GM15510 (cell line): ENCODE data around the gene LYPLAL1.

ENCODE experiments used
- POLR2A ChIP-seq: IDR thresholded peaks from 3 replicates; pipeline ENCODE4 v1.6.1; 2011; ENCODE audit warnings: borderline replicate concordance; ENCODE audit not compliant: insufficient read length; ENCODE audit errors: extremely low read depth

The LYPLAL1 gene

DNA sequence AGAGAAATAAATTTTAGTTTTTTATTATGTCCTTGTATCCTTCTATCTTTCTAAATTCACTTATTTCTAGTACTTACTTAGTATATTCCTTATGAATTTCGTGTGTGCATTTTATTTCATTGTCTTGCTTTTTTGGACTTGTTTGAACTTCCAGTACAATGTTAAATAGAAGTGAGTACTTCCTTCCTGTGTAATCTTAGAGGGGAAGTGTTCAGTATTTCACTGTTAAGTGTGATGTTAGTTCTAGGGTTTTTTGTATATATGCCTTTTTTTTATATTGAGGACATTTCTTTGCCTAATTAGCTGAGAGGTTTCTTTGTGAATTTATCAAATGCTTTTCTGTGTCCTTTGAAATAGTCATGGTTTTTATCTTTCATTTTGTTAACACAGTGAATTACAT, 10.7 kb downstream of the LYPLAL1 start:
- TF ChIP-seq POLR2A, result no peak

DNA sequence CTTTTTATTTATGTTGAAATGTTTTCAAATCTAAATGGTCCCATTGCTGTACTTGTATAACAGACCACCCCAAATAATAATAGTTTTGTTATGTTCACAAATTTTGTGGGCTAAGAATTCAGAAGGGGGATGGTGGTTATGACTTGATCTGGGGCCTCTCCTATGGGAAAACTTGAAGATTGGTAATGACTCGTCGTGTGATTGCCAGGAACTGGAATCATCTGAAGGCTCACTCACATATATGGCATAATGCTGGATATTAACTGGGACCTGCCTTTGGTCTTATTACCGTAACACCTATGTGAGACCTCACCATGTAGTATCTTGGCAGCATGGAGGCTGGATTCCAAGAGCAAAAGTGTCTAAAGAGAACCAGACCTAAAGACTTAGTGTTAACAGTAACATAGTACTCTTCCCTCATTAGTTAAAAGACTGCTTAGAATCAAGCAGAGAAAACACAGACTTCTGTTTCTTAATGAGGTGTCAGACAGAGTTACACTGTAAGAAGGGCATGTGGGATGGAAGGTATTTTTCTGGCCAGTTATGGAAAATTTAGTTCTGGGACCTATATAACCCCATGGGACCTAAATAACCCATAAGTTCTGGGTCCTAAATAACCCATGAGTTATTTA, 11.9 kb downstream of the LYPLAL1 start:
- no peak for TF ChIP-seq POLR2A

DNA sequence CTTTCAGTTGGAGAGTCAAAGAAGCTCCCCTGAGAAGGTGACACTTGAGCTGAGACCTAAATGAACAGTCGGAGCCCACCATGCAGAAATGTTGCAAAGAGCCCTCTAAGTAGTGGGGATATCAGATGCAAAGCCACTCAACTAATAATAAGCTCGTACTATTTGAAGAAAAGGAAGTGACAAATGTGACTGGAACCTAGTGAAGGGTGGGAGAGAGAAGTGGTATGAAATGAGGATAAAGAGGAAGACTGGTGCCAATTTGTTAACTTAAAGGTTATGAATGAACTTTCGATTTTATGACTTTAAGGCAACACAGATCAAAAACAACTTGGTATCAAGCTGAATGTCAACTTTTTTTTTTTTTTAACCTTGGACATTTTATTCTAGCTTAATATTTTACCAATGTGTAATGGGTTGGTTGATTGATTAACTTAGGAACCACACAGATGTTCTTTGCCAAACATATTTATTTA, 14.7 kb downstream of the LYPLAL1 start:
- TF ChIP-seq POLR2A, result no peak

DNA sequence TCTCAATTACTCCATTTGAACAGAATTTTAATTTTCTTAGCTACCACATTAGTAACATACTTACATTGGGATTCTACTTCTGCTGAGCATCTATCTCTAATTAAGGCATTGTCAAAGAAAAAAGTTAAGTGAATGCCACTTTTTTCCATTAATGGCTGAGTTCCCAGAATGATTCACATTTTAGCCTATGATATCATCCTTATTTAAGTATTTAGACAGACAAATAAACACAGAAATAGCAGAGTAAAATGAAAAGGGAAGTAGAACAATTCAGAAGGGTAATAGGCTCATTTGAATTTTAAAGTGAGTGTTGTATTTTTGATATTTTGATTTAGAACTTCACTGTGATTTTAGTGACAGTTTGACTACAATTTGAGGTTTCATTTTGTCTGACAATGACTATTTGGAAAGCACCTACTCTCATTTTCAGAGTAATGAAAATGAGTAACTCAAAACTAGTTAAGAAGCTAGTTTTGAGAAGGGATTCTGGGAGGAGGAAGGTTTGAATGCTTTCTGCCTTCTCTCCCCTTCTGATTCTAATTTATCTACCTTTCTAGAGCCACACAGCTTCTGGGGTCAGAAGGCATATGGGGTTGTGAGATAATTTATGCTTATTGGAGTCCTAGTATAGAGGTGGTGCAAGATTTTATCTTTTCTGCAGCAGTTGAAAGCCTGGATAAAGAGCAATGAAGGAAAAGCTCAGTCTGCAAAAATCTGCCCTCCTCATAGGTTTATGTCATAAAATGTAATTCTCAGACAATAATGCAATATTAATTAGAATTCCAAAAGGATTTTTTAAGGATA, 15.5 kb downstream of the LYPLAL1 start:
- TF ChIP-seq POLR2A, result no peak

- TF ChIP-seq POLR2A, result no peak
Observed at GRCh38 chr1:219189952-219190351, 16.3 kb downstream of the LYPLAL1 start.

GRCh38 chr1:219190605-219191004, 16.9 kb downstream of the LYPLAL1 start:
- no peak for TF ChIP-seq POLR2A

GRCh38 chr1:219201656-219202055, 28.0 kb downstream of the LYPLAL1 start:
- no peak for TF ChIP-seq POLR2A

- TF ChIP-seq POLR2A, result no peak
Observed at GRCh38 chr1:219202567-219202966, 28.9 kb downstream of the LYPLAL1 start.

GRCh38 chr1:219206350-219206749, 32.7 kb downstream of the LYPLAL1 start:
- no peak for TF ChIP-seq POLR2A

GRCh38 chr1:219209578-219209977, 35.9 kb downstream of the LYPLAL1 start:
- TF ChIP-seq POLR2A, result no peak

- no peak for TF ChIP-seq POLR2A
Observed at GRCh38 chr1:219210067-219210466, 36.4 kb downstream of the LYPLAL1 start.

GRCh38 chr1:219215477-219215876, 41.8 kb downstream of the LYPLAL1 start:
- TF ChIP-seq POLR2A, result no peak

DNA sequence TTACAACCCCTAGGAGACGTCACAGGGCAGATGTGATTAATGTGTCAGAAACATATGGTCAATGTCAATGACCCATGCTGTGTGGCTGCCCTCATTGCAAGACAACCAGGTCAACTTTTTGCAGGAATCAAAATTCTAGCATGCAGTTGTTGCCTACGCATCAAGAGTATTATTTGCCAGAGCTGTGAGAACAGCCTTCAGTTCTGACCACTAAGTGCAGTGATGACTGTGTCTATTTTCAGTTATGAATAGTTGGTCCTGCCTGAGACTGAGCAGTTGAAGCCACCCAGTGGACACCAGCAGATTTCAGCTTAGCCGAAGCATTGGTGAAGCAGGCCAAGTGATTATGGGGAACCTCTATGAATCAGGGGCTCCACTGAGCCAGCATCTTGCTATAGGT, 47.3 kb downstream of the LYPLAL1 start:
- TF ChIP-seq POLR2A, result no peak

- no peak for TF ChIP-seq POLR2A
Observed at GRCh38 chr1:219223496-219223895, 49.8 kb downstream of the LYPLAL1 start.

DNA sequence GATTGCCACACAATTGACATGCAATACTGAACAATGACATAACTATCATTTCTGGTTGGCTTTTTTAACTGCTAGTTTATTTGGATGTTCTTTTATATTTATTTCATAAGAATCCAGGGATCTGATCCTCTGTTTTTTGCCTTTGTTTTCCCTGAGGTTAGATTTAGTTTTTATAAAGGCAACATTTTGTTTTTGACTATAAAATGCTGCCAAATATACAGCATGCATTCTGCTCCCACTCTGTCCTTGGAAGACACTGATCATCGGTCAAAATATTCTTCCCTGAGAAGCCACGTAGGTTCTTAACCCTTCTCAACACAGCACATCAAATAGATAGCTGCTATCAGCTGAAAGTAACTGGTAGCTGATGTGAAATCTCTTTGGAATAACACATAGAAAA, 52.5 kb downstream of the LYPLAL1 start:
- no peak for TF ChIP-seq POLR2A
